ENCODE data around the gene MEX3A.
"Not testable (repeated sequence)": the region's sequence is repeated elsewhere in the genome, so short reads cannot be mapped to it uniquely, and the experiment has no call there.

The MEX3A gene

GRCh38 chr1:156056326-156056849, 25.9 kb downstream of the MEX3A start:
- DNase-seq (ENCODE audit: low read depth in 4 of 4, low spot score in 1 of 4), result no peak

- peak in 1 of 4 experiments; percentile 5 for DNase-seq (ENCODE audit: low read depth in 4 of 4, low spot score in 1 of 4)
These were observed 26.8 kb downstream of the MEX3A start for GRCh38 chr1:156055281-156056048.

GRCh38 chr1:156054500-156055280, 27.6 kb downstream of the MEX3A start, which contains the start of gene LAMTOR2:
LAMTOR2 (plus strand) TSS chr1:156054782; CDS start chr1:156054890, 108 bp downstream.
- DNase-seq (ENCODE audit: low read depth in 4 of 4, low spot score in 1 of 4), result peak; percentile 89 to 98 (median 96)

- DNase-seq (ENCODE audit: low read depth in 4 of 4, low spot score in 1 of 4), result peak; percentile 64 to 81 (median 76)
These were observed 28.3 kb downstream of the MEX3A start, which contains the start of gene UBQLN4 for GRCh38 chr1:156053768-156054499. UBQLN4 (minus strand) TSS chr1:156053798; CDS start chr1:156053701, 97 bp downstream.

- peak; percentile 36 to 72 (median 51) for DNase-seq (ENCODE audit: low read depth in 4 of 4, low spot score in 1 of 4)
These were observed 29.1 kb downstream of the MEX3A start for GRCh38 chr1:156052862-156053767.

GRCh38 chr1:156051011-156051725, 31.1 kb downstream of the MEX3A start:
- no peak for DNase-seq (ENCODE audit: low read depth in 4 of 4, low spot score in 1 of 4)

GRCh38 chr1:156050376-156050775, 31.9 kb downstream of the MEX3A start:
- no peak for DNase-seq (ENCODE audit: low read depth in 4 of 4, low spot score in 1 of 4)

GRCh38 chr1:156048663-156049258, 33.5 kb downstream of the MEX3A start:
- DNase-seq (ENCODE audit: low read depth in 4 of 4, low spot score in 1 of 4), result no peak

- no peak for DNase-seq (ENCODE audit: low read depth in 4 of 4, low spot score in 1 of 4)
These were observed 37.2 kb downstream of the MEX3A start for GRCh38 chr1:156045076-156045475.

- DNase-seq (ENCODE audit: low read depth in 4 of 4, low spot score in 1 of 4), result no peak
These were observed 39.4 kb downstream of the MEX3A start for GRCh38 chr1:156042828-156043227.

GRCh38 chr1:156034991-156035390, 47.3 kb downstream of the MEX3A start:
- DNase-seq (ENCODE audit: low read depth in 4 of 4, low spot score in 1 of 4), result not testable (repeated sequence)

- no peak for DNase-seq (ENCODE audit: low read depth in 4 of 4, low spot score in 1 of 4)
These were observed 49.3 kb downstream of the MEX3A start for GRCh38 chr1:156033011-156033410.

- no peak for DNase-seq (ENCODE audit: low read depth in 4 of 4, low spot score in 1 of 4)
These were observed 55.7 kb downstream of the MEX3A start for GRCh38 chr1:156026588-156026987.

GRCh38 chr1:156025876-156026275, 56.4 kb downstream of the MEX3A start:
- peak in 1 of 4 experiments; percentile 5 for DNase-seq (ENCODE audit: low read depth in 4 of 4, low spot score in 1 of 4)

- DNase-seq (ENCODE audit: low read depth in 4 of 4, low spot score in 1 of 4), result no peak
These were observed 57.5 kb downstream of the MEX3A start for GRCh38 chr1:156024801-156025200.
